ENCODE measurements around the gene MAK. TPM values are rescaled to one million over a fixed set of nuclear protein-coding genes. Genes with fewer than 3 reads are reported as not detected.

MAK gene
- total and polyA plus RNA-seq, 4 donors = 0.02 to 0.26 (median 0.13) TPM

DNA sequence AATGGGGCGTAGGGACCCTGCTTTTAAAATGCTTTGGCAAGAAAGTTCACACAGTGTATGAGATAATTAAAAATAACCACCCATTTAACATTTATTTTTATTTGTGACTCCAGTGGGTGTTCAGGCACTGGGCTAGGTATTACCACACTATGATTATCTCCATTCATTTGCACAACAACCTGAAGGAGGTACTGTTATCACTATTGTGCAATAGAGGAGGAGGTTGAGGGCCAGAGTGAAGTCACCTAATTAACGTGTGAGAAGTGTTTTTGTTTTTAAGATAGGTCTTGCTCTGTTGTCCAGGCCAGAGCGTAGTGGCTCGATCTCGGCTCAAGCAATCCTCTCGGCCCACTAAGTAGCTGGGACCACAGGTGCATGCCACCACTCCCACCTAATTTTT lies 29.2 kb downstream of the MAK start:
- TF ChIP-seq SP1 (IDR thresholded peaks at IDR 0.05) (no peak), TAF1 (conservative IDR thresholded peaks at IDR 0.05) (no peak), GABPA (IDR thresholded peaks at IDR 0.05 in 1 of 2, conservative IDR thresholded peaks at IDR 0.05 in 1 of 2) (no peak), FOXA2 (IDR thresholded peaks at IDR 0.05) (no peak), RAD21 (IDR thresholded peaks at IDR 0.05) (no peak), HNF4A (conservative IDR thresholded peaks at IDR 0.05) (no peak), HNF4G (IDR thresholded peaks at IDR 0.05) (no peak), RXRA (IDR thresholded peaks at IDR 0.05) (no peak), NR2F2 (IDR thresholded peaks at IDR 0.05) (no peak), JUND (IDR thresholded peaks at IDR 0.05) (no peak), EGR1 (IDR thresholded peaks at IDR 0.05; ENCODE audit: low read depth in 2 of 2) (no peak), YY1 (IDR thresholded peaks at IDR 0.05) (no peak), FOXA1 (IDR thresholded peaks at IDR 0.05) (no peak)
- TF ChIP-seq, protein P1, sequence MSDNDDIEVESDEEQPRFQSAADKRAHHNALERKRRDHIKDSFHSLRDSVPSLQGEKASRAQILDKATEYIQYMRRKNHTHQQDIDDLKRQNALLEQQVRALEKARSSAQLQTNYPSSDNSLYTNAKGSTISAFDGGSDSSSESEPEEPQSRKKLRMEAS (IDR thresholded peaks at IDR 0.05) = no peak
- TF ChIP-seq, protein P2, sequence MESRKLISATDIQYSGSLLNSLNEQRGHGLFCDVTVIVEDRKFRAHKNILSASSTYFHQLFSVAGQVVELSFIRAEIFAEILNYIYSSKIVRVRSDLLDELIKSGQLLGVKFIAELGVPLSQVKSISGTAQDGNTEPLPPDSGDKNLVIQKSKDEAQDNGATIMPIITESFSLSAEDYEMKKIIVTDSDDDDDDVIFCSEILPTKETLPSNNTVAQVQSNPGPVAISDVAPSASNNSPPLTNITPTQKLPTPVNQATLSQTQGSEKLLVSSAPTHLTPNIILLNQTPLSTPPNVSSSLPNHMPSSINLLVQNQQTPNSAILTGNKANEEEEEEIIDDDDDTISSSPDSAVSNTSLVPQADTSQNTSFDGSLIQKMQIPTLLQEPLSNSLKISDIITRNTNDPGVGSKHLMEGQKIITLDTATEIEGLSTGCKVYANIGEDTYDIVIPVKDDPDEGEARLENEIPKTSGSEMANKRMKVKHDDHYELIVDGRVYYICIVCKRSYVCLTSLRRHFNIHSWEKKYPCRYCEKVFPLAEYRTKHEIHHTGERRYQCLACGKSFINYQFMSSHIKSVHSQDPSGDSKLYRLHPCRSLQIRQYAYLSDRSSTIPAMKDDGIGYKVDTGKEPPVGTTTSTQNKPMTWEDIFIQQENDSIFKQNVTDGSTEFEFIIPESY (IDR thresholded peaks at IDR 0.05) = no peak
- TF ChIP-seq, protein P3, sequence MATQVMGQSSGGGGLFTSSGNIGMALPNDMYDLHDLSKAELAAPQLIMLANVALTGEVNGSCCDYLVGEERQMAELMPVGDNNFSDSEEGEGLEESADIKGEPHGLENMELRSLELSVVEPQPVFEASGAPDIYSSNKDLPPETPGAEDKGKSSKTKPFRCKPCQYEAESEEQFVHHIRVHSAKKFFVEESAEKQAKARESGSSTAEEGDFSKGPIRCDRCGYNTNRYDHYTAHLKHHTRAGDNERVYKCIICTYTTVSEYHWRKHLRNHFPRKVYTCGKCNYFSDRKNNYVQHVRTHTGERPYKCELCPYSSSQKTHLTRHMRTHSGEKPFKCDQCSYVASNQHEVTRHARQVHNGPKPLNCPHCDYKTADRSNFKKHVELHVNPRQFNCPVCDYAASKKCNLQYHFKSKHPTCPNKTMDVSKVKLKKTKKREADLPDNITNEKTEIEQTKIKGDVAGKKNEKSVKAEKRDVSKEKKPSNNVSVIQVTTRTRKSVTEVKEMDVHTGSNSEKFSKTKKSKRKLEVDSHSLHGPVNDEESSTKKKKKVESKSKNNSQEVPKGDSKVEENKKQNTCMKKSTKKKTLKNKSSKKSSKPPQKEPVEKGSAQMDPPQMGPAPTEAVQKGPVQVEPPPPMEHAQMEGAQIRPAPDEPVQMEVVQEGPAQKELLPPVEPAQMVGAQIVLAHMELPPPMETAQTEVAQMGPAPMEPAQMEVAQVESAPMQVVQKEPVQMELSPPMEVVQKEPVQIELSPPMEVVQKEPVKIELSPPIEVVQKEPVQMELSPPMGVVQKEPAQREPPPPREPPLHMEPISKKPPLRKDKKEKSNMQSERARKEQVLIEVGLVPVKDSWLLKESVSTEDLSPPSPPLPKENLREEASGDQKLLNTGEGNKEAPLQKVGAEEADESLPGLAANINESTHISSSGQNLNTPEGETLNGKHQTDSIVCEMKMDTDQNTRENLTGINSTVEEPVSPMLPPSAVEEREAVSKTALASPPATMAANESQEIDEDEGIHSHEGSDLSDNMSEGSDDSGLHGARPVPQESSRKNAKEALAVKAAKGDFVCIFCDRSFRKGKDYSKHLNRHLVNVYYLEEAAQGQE (IDR thresholded peaks at IDR 0.05) = no peak
- TF ChIP-seq, protein P4, sequence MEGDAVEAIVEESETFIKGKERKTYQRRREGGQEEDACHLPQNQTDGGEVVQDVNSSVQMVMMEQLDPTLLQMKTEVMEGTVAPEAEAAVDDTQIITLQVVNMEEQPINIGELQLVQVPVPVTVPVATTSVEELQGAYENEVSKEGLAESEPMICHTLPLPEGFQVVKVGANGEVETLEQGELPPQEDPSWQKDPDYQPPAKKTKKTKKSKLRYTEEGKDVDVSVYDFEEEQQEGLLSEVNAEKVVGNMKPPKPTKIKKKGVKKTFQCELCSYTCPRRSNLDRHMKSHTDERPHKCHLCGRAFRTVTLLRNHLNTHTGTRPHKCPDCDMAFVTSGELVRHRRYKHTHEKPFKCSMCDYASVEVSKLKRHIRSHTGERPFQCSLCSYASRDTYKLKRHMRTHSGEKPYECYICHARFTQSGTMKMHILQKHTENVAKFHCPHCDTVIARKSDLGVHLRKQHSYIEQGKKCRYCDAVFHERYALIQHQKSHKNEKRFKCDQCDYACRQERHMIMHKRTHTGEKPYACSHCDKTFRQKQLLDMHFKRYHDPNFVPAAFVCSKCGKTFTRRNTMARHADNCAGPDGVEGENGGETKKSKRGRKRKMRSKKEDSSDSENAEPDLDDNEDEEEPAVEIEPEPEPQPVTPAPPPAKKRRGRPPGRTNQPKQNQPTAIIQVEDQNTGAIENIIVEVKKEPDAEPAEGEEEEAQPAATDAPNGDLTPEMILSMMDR (IDR thresholded peaks at IDR 0.05; ENCODE audit: low read depth, low read length, missing input control) = no peak
- TF ChIP-seq, protein P5, sequence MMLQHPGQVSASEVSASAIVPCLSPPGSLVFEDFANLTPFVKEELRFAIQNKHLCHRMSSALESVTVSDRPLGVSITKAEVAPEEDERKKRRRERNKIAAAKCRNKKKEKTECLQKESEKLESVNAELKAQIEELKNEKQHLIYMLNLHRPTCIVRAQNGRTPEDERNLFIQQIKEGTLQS (IDR thresholded peaks at IDR 0.05) = no peak
- no peak for DNase-seq (ENCODE audit: low spot score)
- Histone ChIP-seq H3K27ac (ENCODE audit: low read depth in 1 of 2, low read length in 2 of 2) (no peak overlapping the region), H3K36me3 (ENCODE audit: control insufficient read depth in 4 of 4, insufficient read depth in 3 of 4, low read depth in 1 of 4, low read length in 3 of 4) (no peaks in the 10 kb centered on the region), H3K9ac (ENCODE audit: low read depth in 1 of 2, low read length in 2 of 2) (no peak overlapping the region), H3K4me1 (ENCODE audit: control insufficient read depth in 4 of 4, insufficient read depth in 4 of 4, low read length in 3 of 4) (no peaks in the 10 kb centered on the region), H3K9me3 (ENCODE audit: control insufficient read depth in 4 of 4, low read length in 3 of 4) (no peaks in the 10 kb centered on the region), H3K27me3 (ENCODE audit: control insufficient read depth in 4 of 4, insufficient read depth in 4 of 4, low read length in 3 of 4) (no peaks in the 10 kb centered on the region), H3K4me3 (ENCODE audit: low read depth in 1 of 3, low read length in 3 of 3) (no peak overlapping the region)
- 92% methylated on average over 6 of the region's 6 CpGs for WGBS

All from liver (tissue), 9 donors.